ENCODE results near the gene DPP10. TPM values are rescaled to one million over a fixed set of nuclear protein-coding genes. Genes with fewer than 3 reads are reported as not detected.

The DPP10 gene
- total RNA-seq, 1 experiment from 2014 or later = not detected

- POLR2A ChIA-PET = no interaction called here
- in situ Hi-C loops (cut with HindIII; ENCODE audit: low pct_unique_long_range_greater_than_20kb, low sequenced_read_pairs) = no loop called here
- intact Hi-C loops (cut with micrococcal nuclease; ENCODE audit: unreplicated experiment) = no loop called here
- H3K9me3 ChIP-seq (ENCODE audit: control insufficient read depth, insufficient read depth, low read depth, low read length) = no peaks in the 10 kb centered on the region
- TF ChIP-seq SIN3A (IDR thresholded peaks at IDR 0.05; ENCODE audit: borderline replicate concordance, insufficient read depth, low read depth, low read length) (no peak), TCF7L2 (IDR thresholded peaks at IDR 0.05; ENCODE audit: low read depth, low read length) (no peak), REST (IDR thresholded peaks at IDR 0.05; ENCODE audit: insufficient read depth in 1 of 2, low read depth in 2 of 2, low read length in 1 of 2) (no peak), CTCF (IDR thresholded peaks at IDR 0.05) (no peak), POLR2AphosphoS5 (IDR thresholded peaks at IDR 0.05; ENCODE audit: low read depth, low read length) (no peak)
- CTCF ChIA-PET = no interaction called here
- H3K4me3 ChIP-seq (ENCODE audit: low read depth in 2 of 2, low read length in 2 of 2) = no peak overlapping the region
- BruUV-seq (replicated peaks) = no TSS peak
- H3K36me3 ChIP-seq (ENCODE audit: control insufficient read depth, insufficient read depth, low read length) = no peaks in the 10 kb centered on the region
- ATAC-seq (no peak), DNase-seq (ENCODE audit: low read depth, low spot score) (no peak)
- H3K4me1 ChIP-seq (ENCODE audit: control insufficient read depth, insufficient read depth, low read length) = no peaks in the 10 kb centered on the region
- no peaks in the 10 kb centered on the region for H3K27me3 ChIP-seq (ENCODE audit: control insufficient read depth, insufficient read depth, low read length)
- no peak overlapping the region for H3K27ac ChIP-seq (ENCODE audit: low read length)
Observed at GRCh38 chr2:115838539-115838938, 1396.1 kb downstream of the DPP10 start.

GRCh38 chr2:115842306-115842705, 1399.9 kb downstream of the DPP10 start:
- H3K4me3 ChIP-seq (ENCODE audit: low read depth in 2 of 2, low read length in 2 of 2) = no peak overlapping the region
- in situ Hi-C loops (cut with HindIII; ENCODE audit: low pct_unique_long_range_greater_than_20kb, low sequenced_read_pairs) = no loop called here
- no peaks in the 10 kb centered on the region for H3K36me3 ChIP-seq (ENCODE audit: control insufficient read depth, insufficient read depth, low read length)
- H3K4me1 ChIP-seq (ENCODE audit: control insufficient read depth, insufficient read depth, low read length) = no peaks in the 10 kb centered on the region
- TF ChIP-seq TCF7L2 (IDR thresholded peaks at IDR 0.05; ENCODE audit: low read depth, low read length) (no peak), SIN3A (IDR thresholded peaks at IDR 0.05; ENCODE audit: borderline replicate concordance, insufficient read depth, low read depth, low read length) (no peak), POLR2AphosphoS5 (IDR thresholded peaks at IDR 0.05; ENCODE audit: low read depth, low read length) (no peak), REST (IDR thresholded peaks at IDR 0.05; ENCODE audit: insufficient read depth in 1 of 2, low read depth in 2 of 2, low read length in 1 of 2) (no peak), CTCF (IDR thresholded peaks at IDR 0.05) (no peak)
- intact Hi-C loops (cut with micrococcal nuclease; ENCODE audit: unreplicated experiment) = no loop called here
- H3K27ac ChIP-seq (ENCODE audit: low read length) = no peak overlapping the region
- BruUV-seq (replicated peaks) = no TSS peak
- CTCF ChIA-PET = no interaction called here
- H3K27me3 ChIP-seq (ENCODE audit: control insufficient read depth, insufficient read depth, low read length) = no peaks in the 10 kb centered on the region
- no peaks in the 10 kb centered on the region for H3K9me3 ChIP-seq (ENCODE audit: control insufficient read depth, insufficient read depth, low read depth, low read length)
- POLR2A ChIA-PET = no interaction called here
- DNase-seq (ENCODE audit: low read depth, low spot score) (no peak), ATAC-seq (no peak)
